Epithelial cell of umbilical artery (primary cell): ENCODE results near the gene ODR4. TPM values are rescaled to one million over a fixed set of nuclear protein-coding genes. Genes with fewer than 3 reads are reported as not detected.

Source experiments
- total RNA-seq: library from RNA; depleted of rRNA; stranded (reverse); fragments of >200 nt; gene quantifications from 2 replicates; pipeline ENCODE4 v1.2.3, GENCODE V29; 2014

ODR4 gene
- 17.6 and 19.8 TPM in 2 replicates for total RNA-seq

DNA sequence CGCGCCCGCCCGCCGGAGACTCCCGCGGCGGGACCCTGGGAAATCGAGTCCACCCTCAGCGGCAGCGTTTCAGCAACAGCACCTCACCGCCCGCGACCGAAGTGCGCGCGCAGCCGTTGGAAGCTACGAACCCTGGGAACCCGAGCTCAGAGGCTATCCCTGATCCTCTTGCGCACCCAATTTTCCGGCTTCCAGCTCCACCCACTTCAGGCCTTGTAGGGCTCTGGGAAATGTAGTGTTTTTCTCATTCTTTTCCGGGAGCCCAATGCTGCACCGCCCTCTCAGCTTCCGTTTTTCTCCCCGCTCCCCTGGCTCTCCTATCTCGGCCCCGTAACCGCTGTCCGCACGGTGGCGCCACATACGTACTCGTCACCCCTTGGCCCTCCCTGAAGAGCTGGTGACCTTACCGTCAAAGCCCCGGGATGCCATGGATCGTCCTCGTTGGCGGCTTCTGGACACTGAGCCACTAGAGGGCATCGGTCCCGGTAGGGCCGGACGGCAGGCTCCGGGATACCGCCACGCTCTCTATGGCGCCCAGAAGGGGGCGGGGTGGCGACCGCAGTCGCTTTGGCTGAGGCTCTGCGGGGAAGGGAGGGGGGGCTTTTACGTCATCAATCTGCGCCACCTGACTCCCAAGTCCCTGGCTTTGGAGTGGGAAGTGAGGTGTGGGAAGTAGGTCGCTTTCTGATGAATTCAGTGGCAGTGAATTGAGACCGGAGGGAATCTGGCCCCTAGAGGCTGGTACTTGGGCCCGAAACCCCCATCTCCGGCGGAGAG lies at the start of gene ODR4, which contains the start of gene TPR:
Gene ODR4 (plus strand): TSS at position 687 of the 777 bp plus-strand sequence. CDS start 3,948 bp downstream, outside the sequence.
Gene TPR (minus strand): TSS at position 102 of the 777 bp plus-strand sequence. CDS start 225 bp downstream, outside the sequence.

DNA sequence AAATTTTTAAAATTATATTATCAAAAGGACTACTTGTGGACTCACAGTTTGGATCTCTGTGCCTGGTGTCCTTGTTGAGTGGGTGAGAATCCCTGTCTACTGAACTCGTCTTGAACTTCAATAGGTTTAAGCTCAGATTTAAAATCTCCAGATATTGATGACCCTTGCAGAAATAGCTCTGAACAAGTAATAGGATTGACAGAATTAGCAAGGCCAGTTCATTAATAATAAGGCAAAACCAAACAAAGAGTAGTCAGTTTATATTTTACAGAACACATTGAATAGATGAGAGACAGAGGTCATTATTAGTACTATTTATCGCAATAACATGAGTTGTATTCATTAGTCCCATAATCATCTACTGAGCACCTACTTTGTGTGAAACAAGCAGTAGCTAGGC lies 85.4 kb downstream of the ODR4 start, which contains the start of gene PDC:
Gene PDC (minus strand): TSS at position 101 of the 400 bp plus-strand sequence. CDS start 11,655 bp downstream, outside the sequence.

Other genes with a start within 250 kb of the ODR4 start
- not detected in 2 replicates for gene PRG4, start 79.6 kb upstream of the ODR4 start, total RNA-seq
- gene TPR, start 585 bp upstream of the ODR4 start, total RNA-seq, result 65.0 and 72.8 TPM in 2 replicates
- not detected in 2 replicates for gene PDC, start 85.3 kb downstream of the ODR4 start, total RNA-seq